ENCODE results near the gene PPARG.
"Not testable (repeated sequence)": the region's sequence is repeated elsewhere in the genome, so short reads cannot be mapped to it uniquely, and the experiment has no call there.

DNA sequence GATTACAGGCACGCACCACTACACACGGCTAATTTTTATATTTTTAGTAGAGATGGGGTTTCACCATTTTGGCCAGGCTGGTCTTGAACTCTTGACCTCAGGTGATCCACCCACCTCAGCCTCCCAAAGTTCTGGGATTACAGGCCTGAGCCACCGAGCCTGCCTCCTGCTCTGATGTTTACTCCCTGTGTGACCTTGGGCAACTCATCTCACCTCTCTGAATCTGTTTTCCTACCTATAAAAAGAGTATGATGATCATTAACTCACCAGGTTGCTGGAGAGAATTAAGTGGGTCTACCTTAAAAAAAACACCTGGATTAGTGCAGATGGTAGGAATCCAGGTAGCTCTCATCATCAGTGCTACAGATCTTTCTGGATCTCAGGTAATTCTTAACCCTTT is 190.3 kb downstream of the PPARG start:
- TF ChIP-seq, protein P1, sequence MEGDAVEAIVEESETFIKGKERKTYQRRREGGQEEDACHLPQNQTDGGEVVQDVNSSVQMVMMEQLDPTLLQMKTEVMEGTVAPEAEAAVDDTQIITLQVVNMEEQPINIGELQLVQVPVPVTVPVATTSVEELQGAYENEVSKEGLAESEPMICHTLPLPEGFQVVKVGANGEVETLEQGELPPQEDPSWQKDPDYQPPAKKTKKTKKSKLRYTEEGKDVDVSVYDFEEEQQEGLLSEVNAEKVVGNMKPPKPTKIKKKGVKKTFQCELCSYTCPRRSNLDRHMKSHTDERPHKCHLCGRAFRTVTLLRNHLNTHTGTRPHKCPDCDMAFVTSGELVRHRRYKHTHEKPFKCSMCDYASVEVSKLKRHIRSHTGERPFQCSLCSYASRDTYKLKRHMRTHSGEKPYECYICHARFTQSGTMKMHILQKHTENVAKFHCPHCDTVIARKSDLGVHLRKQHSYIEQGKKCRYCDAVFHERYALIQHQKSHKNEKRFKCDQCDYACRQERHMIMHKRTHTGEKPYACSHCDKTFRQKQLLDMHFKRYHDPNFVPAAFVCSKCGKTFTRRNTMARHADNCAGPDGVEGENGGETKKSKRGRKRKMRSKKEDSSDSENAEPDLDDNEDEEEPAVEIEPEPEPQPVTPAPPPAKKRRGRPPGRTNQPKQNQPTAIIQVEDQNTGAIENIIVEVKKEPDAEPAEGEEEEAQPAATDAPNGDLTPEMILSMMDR (IDR thresholded peaks at IDR 0.05), result not testable (repeated sequence)
- TF ChIP-seq POLR2A (IDR thresholded peaks at IDR 0.05), result not testable (repeated sequence)
